NT2/D1 (cell line): ENCODE measurements around the gene CHTF8.

Experiments
- DNase-seq: peaks from one replicate; pipeline ENCODE4 v3.0.0-alpha.2; 2011; ENCODE audit warnings: low read depth, low spot score
- H3K27me3 ChIP-seq: 2 replicates; pipeline ENCODE4 v1.6.0; 2011; ENCODE audit warnings: mild to moderate bottlenecking; ENCODE audit not compliant: insufficient read length, insufficient read depth
- H3K36me3 ChIP-seq: 2 replicates; pipeline ENCODE4 v1.6.1; 2011; ENCODE audit warnings: mild to moderate bottlenecking, low read length, mixed read lengths; ENCODE audit not compliant: insufficient read depth, insufficient read length
- H3K4me1 ChIP-seq: 2 replicates; pipeline ENCODE4 v1.5.1; 2011; ENCODE audit not compliant: insufficient read depth, insufficient read length
- H3K4me3 ChIP-seq: 2 replicates; pipeline ENCODE4 v1.5.1; 2011; ENCODE audit warnings: low read depth; ENCODE audit not compliant: insufficient read length
- H3K9ac ChIP-seq: 2 replicates; pipeline ENCODE4 v1.6.0; 2011; ENCODE audit warnings: low read depth; ENCODE audit not compliant: insufficient read length
- H3K9me3 ChIP-seq: 2 replicates; pipeline ENCODE4 v1.5.1; 2011; ENCODE audit warnings: mild to moderate bottlenecking, low read length; ENCODE audit not compliant: insufficient read depth
- SUZ12 ChIP-seq: IDR thresholded peaks from 2 replicates; pipeline ENCODE4 v1.6.1; 2011; ENCODE audit not compliant: insufficient read length, insufficient read depth; ENCODE audit errors: extremely low read depth
- YY1 ChIP-seq: IDR thresholded peaks from 2 replicates; pipeline ENCODE4 v1.6.1; 2011; ENCODE audit not compliant: insufficient read length, insufficient read depth
- ZNF274 ChIP-seq: IDR thresholded peaks from 2 replicates; pipeline ENCODE4 v1.6.1; 2011; ENCODE audit warnings: mild to moderate bottlenecking, low read depth, low read length

CHTF8 gene

DNA sequence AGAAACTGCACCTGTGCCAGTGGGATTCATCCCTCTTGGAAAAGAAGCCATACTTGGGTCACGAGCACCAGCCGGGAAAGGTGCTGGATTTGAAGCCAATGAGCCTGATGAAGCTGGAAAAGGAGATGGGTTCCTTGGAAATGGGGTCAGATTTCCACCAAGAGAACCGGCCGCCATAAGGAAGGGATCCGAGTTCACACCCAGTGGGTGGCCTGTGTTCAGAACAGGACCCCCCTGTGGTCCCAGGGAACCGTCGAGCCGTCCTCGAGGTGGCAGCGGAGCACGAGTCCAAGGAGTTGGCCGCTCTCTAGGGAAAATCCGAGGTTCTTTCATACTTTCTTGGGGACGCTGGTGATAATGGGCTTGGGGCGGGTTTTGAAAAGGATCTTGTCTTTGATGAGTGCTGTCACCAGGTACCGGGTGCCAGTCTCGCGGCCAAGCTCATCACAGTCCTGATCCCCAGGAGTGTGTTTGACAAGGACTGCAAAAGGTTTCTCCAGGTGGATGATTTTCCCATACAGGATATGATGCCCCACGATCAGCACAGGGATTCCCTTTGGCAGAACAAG is 12.2 kb downstream of the CHTF8 start:
- Histone ChIP-seq H3K27me3 (no peaks in the 10 kb centered on the region), H3K9me3 (peaks cover 18% of the 10 kb centered on the region; the same call in 1 of the 2 replicates), H3K4me1 (peaks cover 1% of the 10 kb centered on the region), H3K4me3 (no peak overlapping the region), H3K9ac (no peak overlapping the region), H3K36me3 (peaks cover 75% of the 10 kb centered on the region)
- TF ChIP-seq SUZ12 (no peak), ZNF274 (no peak), YY1 (no peak)
- no peak for DNase-seq

DNA sequence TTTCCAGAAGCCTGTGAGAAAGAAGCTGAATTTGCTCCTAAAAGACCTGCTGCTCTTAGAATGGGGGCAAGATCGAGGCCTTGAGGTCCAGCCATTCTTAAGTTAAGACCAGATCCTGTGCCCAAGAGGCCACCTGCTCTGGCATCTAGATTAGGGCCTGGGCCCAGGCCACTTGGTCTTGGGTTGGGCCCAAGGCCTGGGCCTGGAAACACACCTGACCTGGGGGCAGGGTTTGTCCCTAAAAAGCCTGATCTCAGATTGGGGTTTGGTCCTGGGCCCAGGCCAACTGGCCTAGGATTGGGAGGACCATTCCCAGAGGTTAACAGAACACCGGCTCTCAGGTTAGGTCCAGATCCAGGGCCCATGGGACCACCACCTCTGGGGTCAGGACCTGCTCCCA is 12.9 kb downstream of the CHTF8 start:
- Histone ChIP-seq H3K9ac (no peak overlapping the region), H3K4me1 (peaks cover 2% of the 10 kb centered on the region), H3K36me3 (peaks cover 80% of the 10 kb centered on the region), H3K4me3 (no peak overlapping the region), H3K27me3 (no peaks in the 10 kb centered on the region), H3K9me3 (peaks cover 18% of the 10 kb centered on the region; the same call in 1 of the 2 replicates)
- DNase-seq: no peak
- TF ChIP-seq YY1 (no peak), SUZ12 (no peak)

DNA sequence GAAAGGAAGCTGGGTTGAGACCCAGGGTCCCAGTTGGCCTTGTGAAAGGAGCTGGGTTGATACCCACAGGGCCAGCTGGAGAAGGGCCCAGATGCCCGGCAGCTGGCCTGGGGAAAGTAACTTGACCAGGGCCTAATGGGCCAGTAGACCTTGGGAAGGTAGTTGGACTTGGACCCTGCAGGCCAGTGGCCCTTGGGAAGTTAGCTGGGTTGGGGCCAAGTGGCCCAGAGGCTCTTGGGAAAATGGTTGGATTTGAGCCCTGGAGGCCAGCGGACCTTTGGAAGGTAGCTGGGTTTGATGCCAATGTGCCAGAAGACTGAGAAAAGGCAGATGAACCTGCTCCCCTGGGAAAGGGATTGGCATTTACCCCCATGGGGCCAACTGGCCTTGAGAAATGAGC is 13.4 kb downstream of the CHTF8 start:
- H3K4me1 ChIP-seq: peaks cover 2% of the 10 kb centered on the region
- peaks cover 82% of the 10 kb centered on the region for H3K36me3 ChIP-seq
- H3K27me3 ChIP-seq: no peaks in the 10 kb centered on the region
- no peak overlapping the region for H3K9ac ChIP-seq
- H3K4me3 ChIP-seq: no peak overlapping the region
- peaks cover 18% of the 10 kb centered on the region; the same call in 1 of the 2 replicates for H3K9me3 ChIP-seq
- DNase-seq: no peak
- TF ChIP-seq ZNF274: no peak
- TF ChIP-seq SUZ12: no peak
- TF ChIP-seq YY1: no peak

DNA sequence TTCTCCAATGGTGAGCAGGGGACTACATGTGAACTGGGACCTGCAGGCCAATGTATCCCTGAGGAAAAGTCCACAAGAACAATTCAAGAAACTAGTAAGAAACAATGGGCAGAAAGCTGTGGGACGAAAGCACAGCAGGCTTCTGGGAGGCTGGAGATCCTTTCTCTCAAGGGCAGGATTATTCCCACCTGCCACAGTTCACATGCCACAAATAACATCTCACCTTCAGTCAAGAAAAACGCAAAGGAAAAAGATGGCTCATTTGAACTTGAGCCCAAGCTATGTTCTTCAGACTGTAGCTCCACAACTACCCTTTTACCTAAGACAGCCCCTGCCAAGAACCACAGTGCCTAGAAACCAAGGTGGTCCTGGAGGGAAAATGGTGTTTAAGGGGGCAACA is 13.9 kb downstream of the CHTF8 start:
- Histone ChIP-seq H3K9ac (no peak overlapping the region), H3K4me3 (no peak overlapping the region), H3K27me3 (no peaks in the 10 kb centered on the region), H3K4me1 (peaks cover 2% of the 10 kb centered on the region), H3K36me3 (peaks cover 85% of the 10 kb centered on the region), H3K9me3 (peaks cover 18% of the 10 kb centered on the region; the same call in 1 of the 2 replicates)
- DNase-seq: no peak
- no peak for TF ChIP-seq YY1
- no peak for TF ChIP-seq SUZ12
- TF ChIP-seq ZNF274: no peak

DNA sequence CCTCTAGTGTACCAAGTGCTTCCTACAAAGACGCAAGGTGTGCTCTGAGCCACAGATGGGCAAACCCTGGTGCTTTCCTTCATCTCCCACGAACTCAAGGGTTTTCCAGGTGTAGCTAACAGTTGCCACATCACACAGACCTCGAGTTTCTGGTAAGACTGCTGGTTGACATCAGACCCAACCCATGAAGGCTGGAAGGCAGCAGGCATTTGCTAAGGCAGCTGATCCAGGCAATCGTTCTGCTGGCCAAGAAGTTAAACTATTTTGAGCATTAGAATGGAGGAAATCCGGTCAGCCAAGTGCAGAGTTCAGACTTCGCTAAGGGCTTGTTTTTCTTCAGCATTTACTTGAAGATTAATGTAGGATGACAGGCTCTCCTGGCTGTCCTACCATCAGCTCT is 15.5 kb downstream of the CHTF8 start:
- H3K36me3 ChIP-seq: peaks cover 95% of the 10 kb centered on the region

DNA sequence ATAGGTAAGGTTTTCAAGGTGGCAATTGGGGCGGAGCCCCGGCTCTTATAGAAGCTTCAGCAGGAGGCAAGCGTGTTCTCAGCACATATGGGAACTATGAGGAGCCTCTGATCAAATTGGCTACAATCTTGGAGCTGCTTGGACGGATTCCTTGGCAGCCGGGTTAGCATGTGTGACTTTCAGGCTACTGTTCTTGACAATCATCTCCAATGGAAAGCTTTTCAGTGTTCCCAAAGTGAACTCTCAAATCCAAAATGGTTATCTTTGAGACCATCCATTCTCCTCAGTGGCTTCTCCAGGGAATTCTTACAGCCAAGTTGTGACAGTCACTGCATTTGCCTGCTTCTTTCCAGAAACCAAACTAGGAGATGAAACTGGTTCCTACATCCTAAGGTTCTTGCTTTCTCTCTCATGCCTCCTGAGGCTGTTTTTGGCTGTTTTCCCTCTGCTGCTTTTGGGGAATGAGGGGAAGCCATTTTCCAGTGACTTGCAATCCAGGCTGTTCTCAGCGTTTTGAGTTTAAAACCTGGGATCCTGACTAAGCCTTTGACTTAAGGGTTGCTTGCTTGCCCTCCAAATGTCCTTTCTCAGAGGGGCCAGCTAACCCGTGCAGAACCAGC is 16.0 kb downstream of the CHTF8 start:
- Histone ChIP-seq H3K27me3 (no peaks in the 10 kb centered on the region), H3K4me1 (peaks cover 6% of the 10 kb centered on the region), H3K9ac (no peak overlapping the region), H3K9me3 (peaks cover 18% of the 10 kb centered on the region; the same call in 1 of the 2 replicates), H3K4me3 (no peak overlapping the region), H3K36me3 (peaks cover 99% of the 10 kb centered on the region)
- no peak for DNase-seq
- TF ChIP-seq ZNF274 (no peak), SUZ12 (no peak), YY1 (no peak)

More for the DNA sequence above, 15.5 kb downstream of the CHTF8 start:
- no peak for DNase-seq
- peaks cover 18% of the 10 kb centered on the region; the same call in 1 of the 2 replicates for H3K9me3 ChIP-seq
- H3K4me1 ChIP-seq: peaks cover 6% of the 10 kb centered on the region
- no peak overlapping the region for H3K9ac ChIP-seq
- TF ChIP-seq SUZ12 (no peak), ZNF274 (no peak), YY1 (no peak)
- H3K4me3 ChIP-seq: no peak overlapping the region
- no peaks in the 10 kb centered on the region for H3K27me3 ChIP-seq

DNA sequence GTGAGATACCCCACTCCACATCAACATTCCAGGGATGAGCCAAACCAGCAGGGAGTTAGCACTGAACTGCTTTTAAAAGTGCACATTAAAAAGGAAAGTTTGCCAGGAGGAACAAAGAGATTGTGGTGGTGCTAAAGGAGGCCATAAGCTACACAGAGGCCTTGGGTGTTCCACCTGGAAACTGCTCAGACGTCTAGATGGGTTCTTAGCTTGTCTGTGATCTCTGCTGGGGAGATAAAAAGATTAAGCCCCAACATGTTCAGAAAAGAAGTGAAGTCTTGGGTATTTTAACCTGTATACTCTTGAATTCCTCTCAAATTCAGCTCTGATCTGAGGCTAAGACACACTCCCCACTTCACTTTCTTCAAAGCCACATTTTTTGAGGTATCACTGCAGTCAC is 16.6 kb downstream of the CHTF8 start:
- Histone ChIP-seq H3K27me3 (no peaks in the 10 kb centered on the region), H3K9me3 (peaks cover 18% of the 10 kb centered on the region; the same call in 1 of the 2 replicates), H3K4me3 (no peak overlapping the region), H3K9ac (no peak overlapping the region), H3K36me3 (peaks cover 98% of the 10 kb centered on the region), H3K4me1 (peaks cover 6% of the 10 kb centered on the region)
- no peak for DNase-seq
- TF ChIP-seq YY1 (no peak), SUZ12 (no peak), ZNF274 (no peak)

DNA sequence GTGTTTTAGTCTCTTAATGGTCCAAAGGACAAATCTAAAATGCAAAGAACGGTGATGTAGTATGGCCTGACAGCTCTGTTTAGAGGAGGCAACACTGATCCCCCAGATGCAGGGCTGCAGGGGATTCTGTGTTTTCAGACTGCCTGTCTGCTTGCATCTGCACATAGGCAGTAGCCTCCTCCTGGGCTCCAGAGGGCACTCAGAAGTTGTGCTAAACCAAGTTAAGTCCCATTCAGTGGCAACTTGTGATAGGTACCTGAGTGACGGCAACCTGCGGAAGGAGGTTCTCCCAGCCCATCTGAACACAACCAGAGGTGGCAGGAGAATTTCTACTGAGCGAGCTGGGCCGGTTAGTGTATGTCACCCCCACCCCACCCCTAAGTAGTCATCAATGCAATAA is 17.0 kb downstream of the CHTF8 start:
- peaks cover 6% of the 10 kb centered on the region for H3K4me1 ChIP-seq
- peaks cover 98% of the 10 kb centered on the region for H3K36me3 ChIP-seq
- TF ChIP-seq ZNF274 (no peak), YY1 (no peak), SUZ12 (no peak)
- H3K4me3 ChIP-seq: no peak overlapping the region
- no peak for DNase-seq
- H3K9me3 ChIP-seq: peaks cover 18% of the 10 kb centered on the region; the same call in 1 of the 2 replicates
- H3K9ac ChIP-seq: no peak overlapping the region
- no peaks in the 10 kb centered on the region for H3K27me3 ChIP-seq
